Bronchus fibroblast of lung (primary cell): ENCODE data around the gene C7orf33. TPM values are rescaled to one million over a fixed set of nuclear protein-coding genes. Genes with fewer than 3 reads are reported as not detected.

Experiments
- total RNA-seq: library from RNA; depleted of rRNA; stranded (reverse); fragments of >200 nt; gene quantifications from 2 replicates; pipeline ENCODE4 v1.2.3, GENCODE V29; 2015

Gene C7orf33
- total RNA-seq: not detected in 2 replicates

GRCh38 chr7:148590471-148590870 is at the start of gene C7orf33:
C7orf33 (plus strand) TSS chr7:148590766; CDS start chr7:148590926, 160 bp downstream.

Other genes starting within 250 kb of the C7orf33 start
- gene CUL1, start 108.1 kb downstream of the C7orf33 start, total RNA-seq: 35.2 and 36.7 TPM in 2 replicates